Smooth muscle cell (in vitro differentiated cells): Measurements from ENCODE around the gene SCUBE3. TPM values are rescaled to one million over a fixed set of nuclear protein-coding genes. Genes with fewer than 3 reads are reported as not detected.

Experiments used
- DNase-seq: peaks from one replicate; lab custom pipeline; 2025; ENCODE audit not compliant: unreplicated experiment; lab: John Stamatoyannopoulos, UW
- H2AFZ ChIP-seq: fragments of 200-600 bp; sonication (generic); 2 replicates; pipeline ENCODE4 v1.6.0; 2016; ENCODE audit warnings: antibody characterized with exemption, low read depth, mild to moderate bottlenecking
- H3F3A ChIP-seq: fragments of 200-600 bp; sonication (generic); 2 replicates; pipeline ENCODE4 v1.6.0; 2017; ENCODE audit warnings: antibody characterized with exemption, low read depth
- H3K27ac ChIP-seq: fragments of 200-600 bp; sonication (generic); 2 replicates; pipeline ENCODE4 v1.5.1; 2016; ENCODE audit warnings: low read depth, mild to moderate bottlenecking
- H3K27me3 ChIP-seq: fragments of 200-600 bp; sonication (generic); 2 replicates; pipeline ENCODE4 v1.6.1; 2016; ENCODE audit warnings: low read depth, mild to moderate bottlenecking
- H3K36me3 ChIP-seq: fragments of 200-600 bp; sonication (generic); 2 replicates; pipeline ENCODE4 v1.5.1; 2016; ENCODE audit warnings: low read depth
- H3K4me1 ChIP-seq: fragments of 200-600 bp; sonication (generic); 2 replicates; pipeline ENCODE4 v1.5.1; 2016; ENCODE audit warnings: low read depth
- H3K4me2 ChIP-seq: fragments of 200-600 bp; sonication (generic); 2 replicates; pipeline ENCODE4 v1.6.0; 2016; ENCODE audit warnings: mild to moderate bottlenecking
- H3K4me3 ChIP-seq: fragments of 200-600 bp; sonication (generic); 2 replicates; pipeline ENCODE4 v1.5.1; 2016; ENCODE audit warnings: mild to moderate bottlenecking
- H3K79me2 ChIP-seq: fragments of 200-600 bp; sonication (generic); 2 replicates; pipeline ENCODE4 v1.6.0; 2016; ENCODE audit warnings: low read depth, mild to moderate bottlenecking
- H3K9ac ChIP-seq: fragments of 200-600 bp; sonication (generic); 2 replicates; pipeline ENCODE4 v1.6.0; 2016; ENCODE audit warnings: low read depth
- H3K9me3 ChIP-seq: fragments of 200-600 bp; sonication (generic); replicated peaks from 2 replicates; pipeline ENCODE4 v1.5.1; 2016; ENCODE audit warnings: low read depth
- H4K20me1 ChIP-seq: fragments of 200-600 bp; sonication (generic); 2 replicates; pipeline ENCODE4 v1.6.0; 2016; ENCODE audit warnings: low read depth
- CTCF ChIP-seq: fragments of 200-600 bp; sonication (generic); IDR thresholded peaks from 2 replicates; pipeline ENCODE4 v1.5.1; 2017; ENCODE audit warnings: borderline replicate concordance, mild to moderate bottlenecking, antibody characterized with exemption; ENCODE audit not compliant: insufficient read depth, poor library complexity, severe bottlenecking
- WGBS: methylation state at CpG from one replicate; pipeline ENCODE4 v1.1.7; 2016; ENCODE audit warnings: low lambda C conversion rate; 5-methylcytosine and 5-hydroxymethylcytosine counted together
- polyA plus RNA-seq: library from polyadenylated mRNA; unstranded; fragments of >200 nt; fragmentation: Nextera tagmentation; extraction: Ambion mirVana; gene quantifications from 2 replicates; pipeline ENCODE4 v1.2.1, GENCODE V29; 2016
- total RNA-seq: library from RNA; depleted of rRNA; stranded (reverse); fragments of >200 nt; gene quantifications from 2 replicates; pipeline ENCODE4 v1.2.3, GENCODE V29; 2014

Gene SCUBE3
- total and polyA plus RNA-seq, 2 experiments from 2014 or later = 14.6 to 18.0 TPM

GRCh38 chr6:35262596-35262995, 48.8 kb downstream of the SCUBE3 start:
- Histone ChIP-seq H4K20me1 (peaks cover 19% of the 10 kb centered on the region), H3K9ac (no peak overlapping the region), H3F3A (no peaks in the 10 kb centered on the region), H3K9me3 (no peaks in the 10 kb centered on the region), H3K27ac (no peak overlapping the region), H3K4me3 (no peak overlapping the region), H3K36me3 (no peaks in the 10 kb centered on the region), H3K79me2 (peaks cover 10% of the 10 kb centered on the region), H3K4me1 (peaks cover 5% of the 10 kb centered on the region), H2AFZ (no peak overlapping the region), H3K4me2 (no peak overlapping the region), H3K27me3 (no peaks in the 10 kb centered on the region)
- 74% methylated on average over 2 of the region's 2 CpGs for whole genome bisulfite sequencing
- DNase-seq = no peak
- TF ChIP-seq CTCF = no peak

- H3K9ac ChIP-seq = no peak overlapping the region
- H3K4me1 ChIP-seq = no peaks in the 10 kb centered on the region
- H3K79me2 ChIP-seq = no peaks in the 10 kb centered on the region
- no peak overlapping the region for H3K27ac ChIP-seq
- H3K4me3 ChIP-seq = no peak overlapping the region
- no peaks in the 10 kb centered on the region for H3K27me3 ChIP-seq
- no peak overlapping the region for H3K4me2 ChIP-seq
- DNase-seq = no peak
- peaks cover 19% of the 10 kb centered on the region for H4K20me1 ChIP-seq
- no peak for TF ChIP-seq CTCF
- H2AFZ ChIP-seq = no peak overlapping the region
- no peaks in the 10 kb centered on the region for H3F3A ChIP-seq
- no peaks in the 10 kb centered on the region for H3K9me3 ChIP-seq
- no peaks in the 10 kb centered on the region for H3K36me3 ChIP-seq
Measured at GRCh38 chr6:35264550-35265274, 51.0 kb downstream of the SCUBE3 start.

DNA sequence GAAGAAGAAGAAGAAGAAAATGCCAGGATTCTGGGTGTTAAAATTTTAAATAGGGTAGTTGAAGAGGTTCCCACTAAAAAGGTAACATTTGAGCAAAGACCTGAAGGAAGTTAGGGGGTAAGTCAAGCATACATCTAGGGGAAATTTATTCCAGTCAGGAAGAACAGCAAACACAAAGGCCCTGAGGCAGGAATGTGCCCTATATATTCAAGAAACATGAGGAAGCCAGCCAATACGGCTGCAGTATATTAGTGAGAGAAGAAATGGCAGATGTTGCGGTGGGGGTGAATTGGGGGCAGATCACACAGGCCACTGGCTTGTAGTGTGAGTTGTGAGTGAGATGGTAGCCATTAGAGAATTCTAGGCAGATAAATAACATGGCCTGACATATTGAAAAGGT, 51.8 kb downstream of the SCUBE3 start:
- WGBS = 94% methylated on average over 2 of the region's 2 CpGs
- no peak overlapping the region for H3K4me2 ChIP-seq
- no peaks in the 10 kb centered on the region for H3K9me3 ChIP-seq

More for the DNA sequence above, 51.8 kb downstream of the SCUBE3 start:
- Histone ChIP-seq H3K27ac (no peak overlapping the region), H3K4me1 (no peaks in the 10 kb centered on the region), H3F3A (no peaks in the 10 kb centered on the region), H3K9ac (no peak overlapping the region), H3K27me3 (no peaks in the 10 kb centered on the region), H3K36me3 (no peaks in the 10 kb centered on the region), H3K4me3 (no peak overlapping the region), H2AFZ (no peak overlapping the region), H4K20me1 (peaks cover 19% of the 10 kb centered on the region), H3K79me2 (no peaks in the 10 kb centered on the region)
- no peak for DNase-seq
- no peak for TF ChIP-seq CTCF
